Measurements from ENCODE around the gene CTDNEP1.

The CTDNEP1 gene

GRCh38 chr17:7292194-7292593, 40.7 kb upstream of the CTDNEP1 start:
- no peak overlapping the region for H3K27ac ChIP-seq
- TF ChIP-seq EZH2 (IDR thresholded peaks at IDR 0.05) (no peak), POLR2AphosphoS5 (IDR thresholded peaks at IDR 0.05; ENCODE audit: borderline replicate concordance, low read depth, low read length) (no peak), FOXP2 (optimal IDR thresholded peaks at IDR 0.05; ENCODE audit: control extremely low read depth, extremely low read length, insufficient read depth) (no peak)
- H3K9ac ChIP-seq (ENCODE audit: insufficient read length), result no peak overlapping the region
- H3K9me3 ChIP-seq (ENCODE audit: low read depth, low read length), result no peaks in the 10 kb centered on the region
- no peaks in the 10 kb centered on the region for H3K36me3 ChIP-seq (ENCODE audit: insufficient read depth, low read length)
- DNase-seq (ENCODE audit: low read depth, low spot score), result no peak
- no peak overlapping the region for H3K4me3 ChIP-seq

DNA sequence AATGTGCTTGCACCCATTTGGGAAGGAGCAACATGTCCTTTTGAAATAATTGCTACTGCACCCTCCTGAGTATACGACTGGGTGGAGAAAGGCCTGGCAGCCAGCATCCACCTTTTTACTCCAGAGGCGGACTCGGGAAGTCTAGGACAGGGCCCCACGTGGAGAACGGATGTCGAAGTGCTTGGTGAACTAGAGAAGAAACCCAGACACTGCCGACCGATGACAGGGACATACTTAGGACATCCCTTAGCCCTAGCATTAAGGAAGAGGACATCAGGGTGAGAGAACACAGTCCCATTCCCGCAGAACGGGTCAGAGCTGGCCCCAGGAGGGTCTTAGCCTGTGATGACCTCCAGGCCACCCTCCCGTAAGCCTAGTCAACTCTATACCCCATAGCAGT, 39.2 kb upstream of the CTDNEP1 start:
- Histone ChIP-seq H3K27ac (no peak overlapping the region), H3K9me3 (ENCODE audit: low read depth, low read length) (no peaks in the 10 kb centered on the region), H3K36me3 (ENCODE audit: insufficient read depth, low read length) (no peaks in the 10 kb centered on the region), H3K9ac (ENCODE audit: insufficient read length) (no peak overlapping the region), H3K4me3 (no peak overlapping the region)
- DNase-seq (ENCODE audit: low read depth, low spot score), result no peak
- TF ChIP-seq EZH2 (IDR thresholded peaks at IDR 0.05) (no peak), POLR2AphosphoS5 (IDR thresholded peaks at IDR 0.05; ENCODE audit: borderline replicate concordance, low read depth, low read length) (no peak), FOXP2 (optimal IDR thresholded peaks at IDR 0.05; ENCODE audit: control extremely low read depth, extremely low read length, insufficient read depth) (no peak)

DNA sequence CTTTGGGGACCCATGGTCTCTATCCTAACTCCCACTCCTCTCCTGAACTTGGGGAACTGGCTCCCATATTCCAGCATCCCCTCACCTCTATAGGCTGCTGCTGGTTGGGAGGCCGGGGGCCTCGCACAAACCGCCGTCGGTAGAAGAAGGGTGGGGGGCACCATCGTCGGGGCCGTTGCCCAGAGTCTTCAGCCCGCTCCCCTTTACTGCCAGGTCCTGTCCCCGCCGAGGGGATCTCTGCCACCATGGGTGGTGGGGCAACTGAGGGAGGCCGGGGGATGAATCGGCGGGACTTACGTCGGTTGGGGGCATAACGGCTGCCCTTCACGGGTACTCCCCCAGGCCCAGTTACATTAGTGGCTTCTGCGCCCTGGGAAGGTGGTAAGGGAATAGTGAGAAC, 38.6 kb upstream of the CTDNEP1 start:
- Histone ChIP-seq H3K27ac (no peak overlapping the region), H3K9me3 (ENCODE audit: low read depth, low read length) (no peaks in the 10 kb centered on the region), H3K9ac (ENCODE audit: insufficient read length) (no peak overlapping the region), H3K4me3 (no peak overlapping the region), H3K36me3 (ENCODE audit: insufficient read depth, low read length) (no peaks in the 10 kb centered on the region)
- TF ChIP-seq FOXP2 (optimal IDR thresholded peaks at IDR 0.05; ENCODE audit: control extremely low read depth, extremely low read length, insufficient read depth) (no peak), EZH2 (IDR thresholded peaks at IDR 0.05) (no peak), POLR2AphosphoS5 (IDR thresholded peaks at IDR 0.05; ENCODE audit: borderline replicate concordance, low read depth, low read length) (no peak)
- no peak for DNase-seq (ENCODE audit: low read depth, low spot score)

- no peak for TF ChIP-seq EZH2 (IDR thresholded peaks at IDR 0.05)
- TF ChIP-seq FOXP2 (optimal IDR thresholded peaks at IDR 0.05; ENCODE audit: control extremely low read depth, extremely low read length, insufficient read depth), result no peak
- no peak for TF ChIP-seq POLR2AphosphoS5 (IDR thresholded peaks at IDR 0.05; ENCODE audit: borderline replicate concordance, low read depth, low read length)
- Histone ChIP-seq H3K36me3 (ENCODE audit: insufficient read depth, low read length) (no peaks in the 10 kb centered on the region), H3K27ac (no peak overlapping the region), H3K9me3 (ENCODE audit: low read depth, low read length) (no peaks in the 10 kb centered on the region), H3K4me3 (no peak overlapping the region), H3K9ac (ENCODE audit: insufficient read length) (no peak overlapping the region)
- DNase-seq (ENCODE audit: low read depth, low spot score), result no peak
Measured at GRCh38 chr17:7289256-7290032, 37.9 kb upstream of the CTDNEP1 start.

- no peak for TF ChIP-seq EZH2 (IDR thresholded peaks at IDR 0.05)
- TF ChIP-seq POLR2AphosphoS5 (IDR thresholded peaks at IDR 0.05; ENCODE audit: borderline replicate concordance, low read depth, low read length), result no peak
- no peak for TF ChIP-seq FOXP2 (optimal IDR thresholded peaks at IDR 0.05; ENCODE audit: control extremely low read depth, extremely low read length, insufficient read depth)
- DNase-seq (ENCODE audit: low read depth, low spot score), result no peak
- H3K9me3 ChIP-seq (ENCODE audit: low read depth, low read length), result no peaks in the 10 kb centered on the region
- no peak overlapping the region for H3K4me3 ChIP-seq
- no peak overlapping the region for H3K27ac ChIP-seq
- no peak overlapping the region for H3K9ac ChIP-seq (ENCODE audit: insufficient read length)
- no peaks in the 10 kb centered on the region for H3K36me3 ChIP-seq (ENCODE audit: insufficient read depth, low read length)
Measured at GRCh38 chr17:7285679-7286078, 34.1 kb upstream of the CTDNEP1 start.

GRCh38 chr17:7284911-7285310, 33.4 kb upstream of the CTDNEP1 start:
- Histone ChIP-seq H3K9ac (ENCODE audit: insufficient read length) (no peak overlapping the region), H3K9me3 (ENCODE audit: low read depth, low read length) (no peaks in the 10 kb centered on the region), H3K27ac (no peak overlapping the region), H3K36me3 (ENCODE audit: insufficient read depth, low read length) (no peaks in the 10 kb centered on the region), H3K4me3 (no peak overlapping the region)
- DNase-seq (ENCODE audit: low read depth, low spot score), result no peak
- no peak for TF ChIP-seq FOXP2 (optimal IDR thresholded peaks at IDR 0.05; ENCODE audit: control extremely low read depth, extremely low read length, insufficient read depth)
- no peak for TF ChIP-seq POLR2AphosphoS5 (IDR thresholded peaks at IDR 0.05; ENCODE audit: borderline replicate concordance, low read depth, low read length)
- TF ChIP-seq EZH2 (IDR thresholded peaks at IDR 0.05), result no peak

GRCh38 chr17:7283471-7284216, 32.1 kb upstream of the CTDNEP1 start:
- H3K27ac ChIP-seq, result no peak overlapping the region
- H3K9me3 ChIP-seq (ENCODE audit: low read depth, low read length), result no peaks in the 10 kb centered on the region
- H3K4me3 ChIP-seq, result no peak overlapping the region
- no peak for TF ChIP-seq POLR2AphosphoS5 (IDR thresholded peaks at IDR 0.05; ENCODE audit: borderline replicate concordance, low read depth, low read length)
- TF ChIP-seq FOXP2 (optimal IDR thresholded peaks at IDR 0.05; ENCODE audit: control extremely low read depth, extremely low read length, insufficient read depth), result no peak
- no peak for TF ChIP-seq EZH2 (IDR thresholded peaks at IDR 0.05)
- no peak for DNase-seq (ENCODE audit: low read depth, low spot score)
- H3K36me3 ChIP-seq (ENCODE audit: insufficient read depth, low read length), result no peaks in the 10 kb centered on the region
- no peak overlapping the region for H3K9ac ChIP-seq (ENCODE audit: insufficient read length)

DNA sequence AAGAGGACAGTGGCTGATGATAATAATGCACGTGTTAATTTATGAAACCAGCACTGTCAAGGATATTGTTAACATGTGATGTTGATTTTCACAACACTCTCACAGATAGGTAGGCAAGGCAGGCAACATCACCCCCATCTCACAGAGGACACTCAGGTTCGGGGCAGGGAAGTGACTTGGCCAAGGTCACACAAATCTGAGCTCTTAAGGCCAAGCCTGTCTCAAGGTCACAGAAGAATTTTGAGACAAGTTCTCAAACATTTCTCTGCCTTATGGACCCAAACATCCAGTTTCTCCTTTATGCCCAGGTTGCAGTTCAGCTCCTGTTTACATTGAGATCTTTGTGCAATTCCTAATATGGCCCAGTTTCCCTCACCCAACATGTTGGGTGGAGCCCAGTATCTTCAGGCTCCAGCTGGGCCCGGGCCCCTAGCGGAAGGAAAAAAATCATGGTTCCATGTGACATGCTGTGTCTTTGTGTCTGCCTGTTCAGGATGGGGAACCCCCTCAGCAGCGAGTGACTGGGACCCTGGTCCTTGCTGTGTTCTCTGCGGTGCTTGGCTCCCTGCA, 31.3 kb upstream of the CTDNEP1 start:
- TF ChIP-seq POLR2AphosphoS5 (IDR thresholded peaks at IDR 0.05; ENCODE audit: borderline replicate concordance, low read depth, low read length) (no peak), FOXP2 (optimal IDR thresholded peaks at IDR 0.05; ENCODE audit: control extremely low read depth, extremely low read length, insufficient read depth) (no peak), EZH2 (IDR thresholded peaks at IDR 0.05) (no peak)
- H3K9me3 ChIP-seq (ENCODE audit: low read depth, low read length), result no peaks in the 10 kb centered on the region

More for the DNA sequence above, 31.3 kb upstream of the CTDNEP1 start:
- Histone ChIP-seq H3K27ac (no peak overlapping the region), H3K9ac (ENCODE audit: insufficient read length) (no peak overlapping the region), H3K4me3 (no peak overlapping the region), H3K36me3 (ENCODE audit: insufficient read depth, low read length) (no peaks in the 10 kb centered on the region)
- DNase-seq (ENCODE audit: low read depth, low spot score), result no peak
